Islet of Langerhans (tissue), 1 donor: ENCODE results near the gene CYTIP.
"Not testable (repeated sequence)": the region's sequence is repeated elsewhere in the genome, so short reads cannot be mapped to it uniquely, and the experiment has no call there.

Experiments
- FAIRE-seq: peaks from one replicate; lab custom pipeline; 2011; peaks lifted over from hg19 to GRCh38; lab: Jason Lieb, UNC

CYTIP gene

GRCh38 chr2:157421964-157422363 is 21.9 kb downstream of the CYTIP start:
- no peak for FAIRE-seq

DNA sequence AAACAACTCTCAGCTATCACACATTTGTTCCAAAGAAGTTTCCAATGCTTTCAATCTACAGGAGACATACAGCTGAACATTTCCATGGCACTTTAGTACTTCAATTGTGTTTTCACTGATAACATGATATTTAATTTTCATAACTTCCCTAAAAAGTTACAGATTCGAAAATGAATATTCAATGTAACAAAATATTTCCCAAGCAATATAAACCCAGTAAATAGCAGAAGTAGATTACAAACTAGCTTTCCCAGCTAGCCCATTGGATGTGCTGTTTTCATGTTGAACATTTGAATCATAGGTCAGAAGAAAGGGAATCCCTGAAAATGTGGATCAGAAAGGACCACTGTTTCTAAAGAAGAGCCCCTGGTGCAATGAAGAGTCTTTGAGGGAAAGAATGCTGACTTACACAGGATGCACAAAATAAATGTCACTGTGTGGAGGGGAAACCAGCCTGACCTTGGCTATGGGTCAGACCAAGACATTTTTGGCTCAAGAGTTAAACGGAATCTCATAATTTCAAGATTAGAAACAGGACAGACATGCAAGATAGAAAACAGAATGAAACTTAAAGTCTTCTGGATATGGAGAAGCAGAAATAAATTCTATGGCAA is 22.5 kb downstream of the CYTIP start:
- FAIRE-seq = no peak

DNA sequence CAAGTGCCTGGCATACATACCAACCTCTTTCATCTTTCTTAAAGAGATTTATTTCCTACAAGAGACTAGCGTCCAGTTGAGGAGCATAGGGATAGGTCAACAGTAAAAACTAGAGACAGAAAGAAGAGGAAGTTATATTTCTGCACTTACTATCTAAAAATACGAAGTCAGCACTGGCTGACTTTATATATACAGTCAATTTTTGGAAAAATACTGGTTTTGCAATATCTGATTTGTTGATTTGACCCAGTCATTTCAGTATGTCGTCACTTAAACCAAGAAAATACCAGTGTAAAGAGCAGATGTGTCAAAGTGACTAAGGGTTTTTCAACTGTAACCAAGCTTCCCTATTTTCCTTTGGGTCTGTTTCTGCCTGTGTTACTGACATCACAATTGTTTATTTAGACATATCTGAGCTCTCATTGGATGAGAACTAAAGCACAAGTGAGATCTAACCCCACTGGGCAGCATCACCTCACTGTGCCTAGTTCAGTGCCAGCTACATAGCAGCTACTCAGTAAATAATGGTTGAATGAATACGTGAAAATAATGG is 23.0 kb downstream of the CYTIP start:
- FAIRE-seq = no peak

GRCh38 chr2:157419031-157419575 is 24.8 kb downstream of the CYTIP start:
- FAIRE-seq = no peak

DNA sequence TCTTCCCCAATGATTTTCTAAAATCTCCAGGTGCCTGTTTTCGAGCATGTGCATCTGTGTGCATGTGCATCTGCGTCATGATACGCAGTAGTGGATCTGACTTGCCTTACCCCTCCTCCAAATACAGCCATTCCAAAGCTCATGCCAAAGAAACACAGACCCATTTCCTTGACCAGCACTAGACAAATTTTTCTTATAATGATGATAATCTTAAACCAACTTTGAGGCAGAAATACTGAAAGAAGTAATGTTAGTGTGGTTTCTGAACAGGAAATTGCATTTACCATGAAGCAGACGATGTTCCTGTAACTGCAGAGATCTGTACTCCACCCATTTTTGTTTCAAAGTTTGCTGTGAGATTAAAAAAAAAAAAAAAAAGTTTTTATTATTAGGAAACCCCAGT is 25.6 kb downstream of the CYTIP start:
- FAIRE-seq = no peak

DNA sequence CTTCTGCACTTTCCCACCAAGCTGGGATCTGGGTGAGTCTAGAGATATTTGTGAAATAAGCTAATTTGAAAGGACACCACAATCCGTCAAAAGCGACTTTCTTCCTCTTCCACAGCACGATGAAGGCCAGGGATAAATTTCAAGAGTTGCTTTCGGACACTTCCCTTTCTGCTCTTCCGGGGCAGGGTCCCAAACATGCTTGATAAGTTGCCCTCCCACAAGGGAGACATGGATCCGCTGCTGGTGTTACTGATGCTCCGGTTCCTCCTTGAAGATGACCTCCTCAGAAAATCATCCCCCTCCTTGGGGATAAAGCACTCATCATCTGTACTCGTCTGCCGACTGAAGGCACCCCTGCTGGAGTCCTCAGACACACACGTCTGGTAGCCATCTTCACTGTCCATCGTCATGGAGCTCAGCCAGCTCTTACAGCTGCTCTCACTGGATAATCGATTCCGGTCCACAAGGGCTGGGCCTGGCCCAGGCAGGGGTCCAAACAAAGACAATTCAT is 28.2 kb downstream of the CYTIP start:
- no peak for FAIRE-seq

- FAIRE-seq = no peak
Measured at GRCh38 chr2:157414050-157414449, 29.8 kb downstream of the CYTIP start.

- FAIRE-seq = no peak
Measured at GRCh38 chr2:157413326-157414035, 30.4 kb downstream of the CYTIP start.

DNA sequence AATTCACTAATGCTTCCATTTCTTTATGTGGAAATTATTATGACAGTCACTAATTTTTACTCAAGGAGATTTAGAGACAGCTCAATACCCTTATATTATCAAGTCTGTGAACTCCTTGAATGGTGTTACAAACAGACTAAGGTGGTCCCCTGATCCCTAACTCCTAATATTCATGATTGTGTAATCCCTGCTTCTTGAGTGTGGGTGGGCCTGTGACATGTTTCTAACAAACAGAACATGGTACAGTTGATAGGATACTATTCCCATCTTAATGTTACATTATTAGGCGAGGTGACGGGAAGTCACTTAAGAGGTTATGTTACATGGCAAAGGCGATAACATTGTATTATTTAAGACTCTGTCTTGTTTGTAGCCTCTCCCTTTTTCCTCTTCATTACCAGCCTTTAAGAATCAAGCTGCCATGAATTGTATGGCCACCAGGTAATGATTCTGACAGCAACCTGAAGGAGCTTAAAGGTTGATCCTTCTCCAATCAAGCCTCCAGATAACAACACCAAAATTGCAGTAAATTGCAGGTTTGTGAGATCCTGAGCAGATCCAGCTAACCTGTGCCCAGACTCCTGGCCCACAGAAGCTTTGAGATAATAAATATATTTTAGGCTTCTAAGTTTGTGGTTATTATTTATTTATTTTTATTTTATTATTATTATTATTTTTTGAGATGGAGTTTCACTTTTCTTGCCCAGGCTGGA is 32.1 kb downstream of the CYTIP start:
- FAIRE-seq = no peak

GRCh38 chr2:157405398-157405797 is 38.5 kb downstream of the CYTIP start:
- not testable (repeated sequence) for FAIRE-seq

DNA sequence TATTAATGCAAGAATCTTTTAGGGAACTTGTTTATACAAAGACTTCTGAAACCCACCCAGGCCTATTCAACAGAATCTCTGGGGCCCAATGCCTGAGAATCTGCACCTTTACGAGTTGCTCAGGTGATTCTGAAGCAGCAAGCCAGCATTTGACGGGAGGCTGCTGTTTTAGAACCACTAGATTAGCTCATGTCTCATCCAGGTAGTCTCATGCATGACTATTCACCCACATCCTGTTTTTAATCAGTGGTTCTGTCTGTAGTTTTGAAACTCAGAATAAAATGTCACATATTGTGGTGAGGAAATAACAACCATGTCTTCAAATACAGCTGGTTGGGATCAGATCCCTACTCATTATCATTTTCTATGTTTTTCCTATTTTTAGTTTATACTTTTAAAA is 39.5 kb downstream of the CYTIP start:
- no peak for FAIRE-seq

DNA sequence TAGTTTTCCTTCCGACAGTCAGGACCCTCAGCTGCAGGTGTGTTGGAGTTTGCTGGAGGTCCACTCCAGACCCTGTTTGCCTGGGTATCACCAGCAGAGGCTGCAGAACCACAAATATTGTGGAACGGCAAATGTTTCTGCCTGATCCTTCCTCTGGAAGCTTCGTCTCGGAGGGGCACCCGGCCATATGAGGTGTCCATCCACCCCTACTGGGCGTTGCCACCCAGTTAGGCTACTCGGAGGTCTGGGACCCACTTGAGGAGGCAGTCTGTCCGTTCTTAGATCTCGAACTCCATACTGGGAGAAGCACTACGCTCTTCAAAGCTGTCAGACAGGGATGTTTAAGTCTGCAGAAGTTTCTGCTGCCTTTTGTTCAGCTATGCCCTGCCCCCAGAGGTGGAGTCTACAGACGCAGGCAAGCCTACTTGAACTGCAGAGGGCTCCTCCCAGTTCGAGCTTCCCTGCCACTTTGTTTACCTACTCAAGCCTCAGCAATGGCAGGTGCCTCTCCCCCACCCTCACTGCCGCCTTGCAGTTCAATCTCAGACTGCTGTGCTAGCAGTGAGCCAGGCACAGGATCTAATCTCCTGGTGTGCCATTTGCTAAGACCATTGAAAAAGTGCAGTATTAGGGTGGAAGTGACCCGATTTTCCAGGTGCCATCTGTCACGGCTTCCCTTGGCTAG is 40.9 kb downstream of the CYTIP start:
- FAIRE-seq = not testable (repeated sequence)

DNA sequence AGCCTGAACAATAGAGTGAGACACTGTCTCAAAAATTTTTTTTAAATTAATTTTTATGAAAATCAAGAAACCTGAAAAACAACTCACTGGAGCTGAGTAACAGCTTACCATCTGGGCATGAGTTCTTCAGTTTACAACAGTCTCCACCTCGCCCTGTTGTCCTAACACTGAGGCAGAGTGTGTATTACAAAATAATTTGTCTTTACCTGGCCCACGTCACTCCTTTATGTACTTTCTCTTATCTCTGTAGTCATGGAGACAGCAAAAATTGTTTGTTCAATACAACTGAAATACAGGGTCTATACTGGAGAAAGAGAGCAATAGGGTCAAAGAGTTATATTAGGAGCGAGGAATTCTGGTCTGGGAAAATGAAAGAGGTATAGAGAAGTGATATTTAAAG is 48.1 kb downstream of the CYTIP start:
- FAIRE-seq = no peak

DNA sequence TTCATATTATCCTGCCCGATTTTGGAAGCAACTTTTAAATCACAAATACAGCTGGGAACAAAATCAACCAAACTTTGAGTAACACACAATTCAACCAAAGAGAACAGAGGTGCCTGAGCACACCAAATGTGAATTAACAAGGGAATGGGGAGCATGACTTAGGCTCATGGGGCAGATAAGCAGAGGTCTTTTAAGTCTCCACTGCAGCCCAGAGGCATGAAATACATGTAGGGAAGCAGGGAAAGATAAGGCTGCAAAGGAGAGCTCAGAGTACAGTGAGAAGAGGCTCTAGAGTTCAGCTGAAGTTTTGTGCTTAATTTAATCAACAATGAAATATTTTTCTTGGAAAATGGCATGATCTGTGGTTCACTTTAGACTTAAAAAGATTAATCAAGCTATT is 49.0 kb downstream of the CYTIP start:
- no peak for FAIRE-seq

GRCh38 chr2:157393348-157393747 is 50.5 kb downstream of the CYTIP start:
- FAIRE-seq = no peak

DNA sequence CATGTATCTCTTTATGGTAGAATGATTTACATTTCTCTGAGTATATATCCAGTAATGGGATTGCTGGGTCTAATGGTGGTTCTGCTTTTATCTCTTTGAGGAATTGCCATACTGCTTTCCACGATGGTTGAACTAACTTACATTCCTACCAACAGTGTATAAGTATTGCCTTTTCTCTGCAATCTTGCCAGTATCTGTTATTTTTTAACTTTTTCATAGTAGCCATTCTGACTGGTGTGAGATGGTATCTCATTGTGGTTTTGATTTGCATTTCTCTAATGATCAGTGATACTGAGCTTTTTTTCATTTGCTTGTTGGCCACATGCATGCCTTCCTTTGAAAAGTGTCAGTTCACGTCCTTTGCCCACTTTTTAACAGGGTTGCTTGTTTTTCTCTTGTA is 55.1 kb downstream of the CYTIP start:
- no peak for FAIRE-seq

DNA sequence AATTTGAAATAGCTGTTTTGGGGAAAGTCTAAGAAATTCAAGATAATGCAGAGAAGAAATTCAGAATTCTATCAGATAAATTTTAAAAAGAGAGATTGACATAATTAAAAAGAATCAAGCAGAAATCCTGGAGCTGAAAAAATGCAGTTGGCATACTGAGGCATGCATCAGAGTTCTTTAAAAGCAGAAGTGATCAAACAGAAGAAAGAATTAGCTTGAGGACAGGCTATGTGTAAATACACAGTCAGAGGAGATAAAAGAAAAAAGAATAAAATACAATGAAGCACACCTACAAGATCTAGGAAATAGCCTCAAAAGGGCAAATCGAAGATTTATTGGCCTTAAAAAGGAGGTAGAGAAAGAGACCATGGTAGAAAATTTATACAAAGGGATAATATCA is 57.1 kb downstream of the CYTIP start:
- FAIRE-seq = no peak

DNA sequence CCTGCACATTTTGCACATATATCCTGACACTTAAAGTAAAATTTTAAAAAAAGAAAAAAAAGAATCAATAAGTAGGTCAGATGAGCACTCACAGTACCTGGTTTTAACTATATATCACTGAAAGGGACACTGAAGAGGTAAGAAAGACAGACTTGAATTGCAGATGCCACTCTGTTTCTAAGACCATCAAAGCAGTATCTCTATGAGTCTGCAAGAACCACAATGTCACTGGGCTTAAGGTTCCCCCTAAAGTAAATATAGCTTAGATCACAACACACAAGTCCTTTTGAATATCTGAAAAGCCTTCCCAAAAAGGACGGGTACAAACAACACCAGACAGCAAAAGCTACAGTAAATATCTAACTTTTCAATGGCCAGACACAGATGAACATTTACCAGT is 57.6 kb downstream of the CYTIP start:
- FAIRE-seq = no peak

- no peak for FAIRE-seq
Measured at GRCh38 chr2:157377861-157378260, 66.0 kb downstream of the CYTIP start.

DNA sequence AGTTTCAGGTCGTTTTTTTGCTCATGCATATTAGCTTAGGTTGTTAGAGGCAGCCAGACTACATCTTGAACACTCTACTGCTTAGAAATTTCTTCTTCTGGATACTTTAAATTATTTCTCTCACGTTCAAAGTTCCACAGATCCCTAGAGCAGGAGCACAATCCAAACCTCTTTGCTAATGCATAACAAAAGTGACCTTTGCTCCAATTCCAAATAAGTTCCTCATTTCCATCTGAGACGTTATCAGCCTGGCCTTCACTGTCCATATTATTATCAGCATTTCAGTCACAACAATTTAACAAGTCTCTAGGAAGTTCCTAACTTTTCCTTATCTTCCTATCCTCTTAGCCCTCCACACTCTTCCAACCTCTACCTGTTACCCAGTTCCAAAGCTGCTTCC is 67.8 kb downstream of the CYTIP start:
- FAIRE-seq = no peak

- no peak for FAIRE-seq
Measured at GRCh38 chr2:157375384-157375783, 68.5 kb downstream of the CYTIP start.

DNA sequence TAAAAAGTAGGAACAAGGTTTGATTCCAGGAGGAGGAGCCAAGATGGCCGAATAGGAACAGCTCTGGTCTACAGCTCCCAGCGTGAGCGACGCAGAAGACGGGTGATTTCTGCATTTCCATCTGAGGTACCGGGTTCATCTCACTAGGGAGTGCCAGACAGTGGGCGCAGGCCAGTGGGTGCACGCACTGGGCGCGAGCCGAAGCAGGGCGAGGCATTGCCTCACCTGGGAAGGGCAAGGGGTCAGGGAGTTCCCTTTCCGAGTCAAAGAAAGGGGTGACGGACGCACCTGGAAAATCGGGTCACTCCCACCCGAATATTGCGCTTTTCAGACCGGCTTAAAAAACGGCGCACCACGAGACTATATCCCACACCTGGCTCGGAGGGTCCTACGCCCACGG is 75.4 kb downstream of the CYTIP start:
- not testable (repeated sequence) for FAIRE-seq
